IMR-90 (cell line): ENCODE results near the gene ZNF620.

ENCODE experiments used
- MXI1 ChIP-seq: IDR thresholded peaks from 2 replicates; pipeline ENCODE4 v1.6.1; 2012; ENCODE audit warnings: low read depth, mild to moderate bottlenecking, low read length, moderate library complexity, borderline replicate concordance
- POLR2A ChIP-seq: IDR thresholded peaks from 2 replicates; pipeline ENCODE4 v1.6.1; 2012; ENCODE audit warnings: mild to moderate bottlenecking, low read depth, low read length
- RFX5 ChIP-seq: IDR thresholded peaks from 2 replicates; pipeline ENCODE4 v1.8.0; 2012; ENCODE audit warnings: low read depth, mild to moderate bottlenecking, low read length, moderate library complexity
- TF ChIP-seq, protein P1 (sequence below): conservative IDR thresholded peaks from 2 replicates; pipeline ENCODE4 v1.5.1; 2012; ENCODE audit warnings: mild to moderate bottlenecking, low read depth, low read length, improper control_type of control experiment

DNA sequence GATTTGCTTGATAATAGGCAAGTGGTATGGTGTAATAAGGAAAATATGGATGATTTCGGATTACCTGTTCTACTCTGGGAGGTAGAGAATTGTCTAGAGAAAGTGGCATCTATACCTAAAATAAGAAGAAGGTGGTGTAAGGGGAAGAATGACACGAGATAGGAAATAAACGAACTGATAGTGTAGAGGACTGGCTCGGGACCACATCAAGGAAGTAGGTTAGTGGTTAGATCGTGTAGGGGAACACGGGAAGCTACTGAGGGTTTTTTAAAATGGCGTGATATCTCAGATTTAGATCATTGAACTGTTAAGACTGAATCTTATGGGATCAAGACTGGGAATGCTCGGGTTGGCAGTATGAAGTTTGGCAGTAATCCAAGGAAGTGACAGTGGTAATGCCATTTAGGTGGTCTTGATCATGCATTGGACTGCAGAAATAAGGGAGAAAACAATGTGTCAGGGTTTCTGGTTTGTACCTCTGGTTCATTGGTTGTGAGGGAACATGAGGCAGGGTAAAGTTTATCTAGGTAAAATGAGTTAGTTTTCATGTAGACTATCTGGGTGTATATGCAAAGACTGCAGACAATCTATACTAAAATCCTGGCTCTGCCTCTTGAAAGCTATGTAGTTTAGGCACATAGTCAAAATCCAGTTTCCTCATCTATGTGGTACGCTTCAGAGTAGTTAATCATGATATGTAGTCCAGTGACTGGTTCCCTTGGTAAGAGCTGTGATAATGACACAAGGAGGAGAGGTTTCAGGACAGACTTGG lies 41.3 kb upstream of the ZNF620 start:
- TF ChIP-seq, protein P1, sequence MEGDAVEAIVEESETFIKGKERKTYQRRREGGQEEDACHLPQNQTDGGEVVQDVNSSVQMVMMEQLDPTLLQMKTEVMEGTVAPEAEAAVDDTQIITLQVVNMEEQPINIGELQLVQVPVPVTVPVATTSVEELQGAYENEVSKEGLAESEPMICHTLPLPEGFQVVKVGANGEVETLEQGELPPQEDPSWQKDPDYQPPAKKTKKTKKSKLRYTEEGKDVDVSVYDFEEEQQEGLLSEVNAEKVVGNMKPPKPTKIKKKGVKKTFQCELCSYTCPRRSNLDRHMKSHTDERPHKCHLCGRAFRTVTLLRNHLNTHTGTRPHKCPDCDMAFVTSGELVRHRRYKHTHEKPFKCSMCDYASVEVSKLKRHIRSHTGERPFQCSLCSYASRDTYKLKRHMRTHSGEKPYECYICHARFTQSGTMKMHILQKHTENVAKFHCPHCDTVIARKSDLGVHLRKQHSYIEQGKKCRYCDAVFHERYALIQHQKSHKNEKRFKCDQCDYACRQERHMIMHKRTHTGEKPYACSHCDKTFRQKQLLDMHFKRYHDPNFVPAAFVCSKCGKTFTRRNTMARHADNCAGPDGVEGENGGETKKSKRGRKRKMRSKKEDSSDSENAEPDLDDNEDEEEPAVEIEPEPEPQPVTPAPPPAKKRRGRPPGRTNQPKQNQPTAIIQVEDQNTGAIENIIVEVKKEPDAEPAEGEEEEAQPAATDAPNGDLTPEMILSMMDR, result no peak
- no peak for TF ChIP-seq MXI1
- no peak for TF ChIP-seq RFX5
- TF ChIP-seq POLR2A, result no peak
